HG03354 (cell line): Measurements from ENCODE around the gene MAD2L2.

Experiments used
- ATAC-seq: cut with Tn5 transposase; IDR thresholded peaks from one replicate; pipeline ENCODE4 v1.9.1; 2021; ENCODE audit warnings: mild to moderate bottlenecking; ENCODE audit not compliant: unreplicated experiment, poor library complexity, severe bottlenecking

Gene MAD2L2

DNA sequence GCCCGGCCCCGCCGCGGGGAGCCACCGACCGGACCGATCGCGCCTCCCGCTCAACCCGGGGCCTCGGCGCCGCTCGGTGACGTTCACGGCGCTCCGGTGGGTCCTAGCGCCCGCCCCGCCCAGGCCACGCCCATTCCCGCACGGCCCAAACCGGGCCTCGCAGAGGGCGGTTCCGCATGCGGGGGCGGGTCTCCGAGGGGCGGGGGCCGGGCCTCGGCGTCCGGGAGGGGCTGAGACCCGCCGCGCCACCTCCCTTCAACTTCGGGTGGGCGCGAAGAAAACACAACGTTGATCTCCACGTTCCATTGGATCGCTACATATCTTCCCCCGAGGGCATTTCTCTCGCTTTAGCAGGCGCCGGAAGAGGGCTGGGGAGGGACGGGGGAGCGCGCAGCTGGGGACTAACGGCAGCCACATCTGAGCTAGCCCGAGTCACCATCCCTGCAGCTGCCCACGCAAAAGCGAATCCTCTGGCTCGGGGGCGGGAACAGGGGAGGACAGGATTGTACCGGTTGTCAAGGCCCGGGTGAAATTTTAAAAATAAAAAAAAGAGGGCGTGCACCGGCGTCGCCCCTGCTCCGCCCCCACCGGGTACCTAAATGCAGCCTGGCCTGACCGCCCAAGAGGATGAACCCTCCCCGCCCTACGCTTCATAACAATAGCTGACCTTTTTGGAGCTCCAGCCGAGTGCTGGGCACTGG is at the start of gene MAD2L2:
MAD2L2 (minus strand) TSS at position 78 of the 701 bp plus-strand sequence. CDS start 547 bp downstream, outside the sequence.
- ATAC-seq = peak; percentile 87

GRCh38 chr1:11730429-11730891 is 49.5 kb upstream of the MAD2L2 start:
- ATAC-seq = peak; percentile 69

- ATAC-seq = no peak
These were observed 48.8 kb upstream of the MAD2L2 start for GRCh38 chr1:11729498-11730428.

GRCh38 chr1:11729155-11729497 is 48.2 kb upstream of the MAD2L2 start:
- no peak for ATAC-seq

DNA sequence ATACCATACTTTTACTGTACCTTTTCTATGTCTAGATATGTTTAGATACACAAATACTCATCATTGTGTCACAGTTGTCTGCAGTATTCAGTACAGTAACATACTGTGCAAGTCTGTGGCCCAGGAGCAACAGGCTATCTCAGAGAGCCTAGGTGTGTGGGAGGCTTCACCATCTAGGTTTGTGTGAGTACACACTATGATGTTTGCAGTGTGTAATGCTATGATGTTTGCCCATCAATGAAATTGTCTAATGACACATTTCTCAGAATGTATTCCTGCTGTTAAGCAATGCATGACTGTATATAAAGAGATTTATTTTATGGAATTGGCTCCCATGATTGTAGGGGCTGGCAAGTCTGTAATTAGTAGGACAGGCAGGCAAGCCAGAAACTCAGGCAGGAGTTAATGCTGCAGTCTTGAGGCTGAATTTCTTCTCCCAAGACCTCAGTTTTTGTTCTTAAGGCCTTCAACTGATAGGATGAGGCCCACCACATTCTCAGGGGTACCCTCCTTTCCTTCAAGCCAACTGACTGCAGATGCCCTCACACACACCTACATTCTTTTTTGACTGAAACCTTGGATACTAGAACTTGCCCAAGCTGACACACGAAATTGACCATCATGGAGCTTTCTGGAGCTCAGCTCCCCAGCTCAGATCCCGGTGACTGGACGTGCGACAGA is 47.3 kb upstream of the MAD2L2 start:
- no peak for ATAC-seq

GRCh38 chr1:11727119-11727518 is 46.2 kb upstream of the MAD2L2 start:
- ATAC-seq = no peak

DNA sequence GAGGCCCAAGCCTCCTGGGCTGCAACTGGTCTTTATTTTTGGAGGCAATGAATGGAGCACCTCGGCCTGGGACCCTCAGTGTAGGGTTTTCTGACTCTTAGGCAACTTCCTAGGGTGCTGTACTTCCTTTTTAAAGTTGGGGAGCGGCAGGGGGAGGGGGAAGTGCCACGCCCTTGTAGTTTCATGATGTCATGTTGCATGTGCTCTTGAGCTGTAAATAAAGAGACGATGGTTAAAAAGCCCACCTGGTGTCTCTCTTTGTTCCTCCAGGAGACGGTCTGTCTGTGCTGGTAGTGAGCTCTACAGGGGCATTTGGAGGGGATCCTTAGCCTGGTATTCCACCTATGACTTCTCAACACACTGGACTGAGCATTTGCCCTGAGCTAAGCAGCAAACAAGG is 44.7 kb upstream of the MAD2L2 start:
- ATAC-seq = no peak

GRCh38 chr1:11722538-11722937 is 41.6 kb upstream of the MAD2L2 start:
- no peak for ATAC-seq

DNA sequence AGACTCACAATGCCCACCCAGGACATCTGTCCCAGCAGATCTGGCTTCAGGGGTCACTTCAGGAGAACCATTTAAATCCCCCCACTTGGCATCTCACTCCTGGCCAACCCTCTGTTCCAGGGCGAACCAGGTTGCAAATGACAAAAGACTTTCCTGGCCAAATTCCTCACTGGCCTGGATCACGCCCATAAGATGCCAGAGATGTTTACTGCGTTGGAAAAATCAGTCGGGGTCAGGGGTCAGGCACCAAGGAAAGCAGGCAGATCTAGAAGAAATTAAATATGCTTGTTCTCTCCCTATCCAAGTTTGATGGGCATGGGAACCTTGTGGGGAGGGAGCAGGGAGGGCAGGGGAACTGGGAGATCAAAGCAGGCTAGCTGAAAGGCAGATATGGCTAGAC is 40.4 kb upstream of the MAD2L2 start:
- ATAC-seq = no peak

DNA sequence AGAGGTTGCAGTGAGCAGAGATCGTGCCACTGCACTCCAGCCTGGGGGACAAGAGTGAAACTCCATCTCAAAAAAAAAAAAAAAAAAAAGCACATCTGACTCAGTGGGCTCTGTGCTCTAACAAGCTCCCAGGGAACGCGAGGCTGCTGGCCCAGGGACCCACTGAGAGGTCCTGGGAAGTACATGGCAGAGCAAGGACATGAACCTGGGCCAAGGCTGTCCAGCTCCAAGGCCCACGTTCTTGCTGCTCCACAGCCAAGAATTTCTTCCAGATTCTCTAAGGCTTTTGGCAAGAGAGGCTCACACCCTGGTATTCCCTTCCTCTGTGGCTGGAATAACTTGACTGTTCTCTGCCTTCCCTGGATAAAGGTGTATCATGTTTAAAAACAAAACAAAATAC is 39.6 kb upstream of the MAD2L2 start:
- ATAC-seq = no peak

DNA sequence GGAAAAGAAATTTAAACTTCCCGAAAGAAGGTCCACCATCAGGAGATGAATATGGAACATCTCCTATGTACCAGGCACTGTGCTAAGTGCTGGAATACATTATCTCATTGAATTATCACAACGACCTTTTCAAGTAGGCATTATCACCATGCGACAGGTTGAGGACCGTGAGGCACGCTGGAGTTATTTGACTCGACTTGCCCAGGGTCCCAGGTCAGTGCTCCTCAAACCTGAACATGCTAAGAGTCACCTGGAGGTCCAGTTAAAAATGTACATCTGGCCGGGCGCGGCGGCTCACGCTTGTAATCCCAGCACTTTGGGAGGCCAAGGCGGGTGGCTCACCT is 39.1 kb upstream of the MAD2L2 start:
- no peak for ATAC-seq

GRCh38 chr1:11719313-11720032 is 38.5 kb upstream of the MAD2L2 start:
- peak; percentile 53 for ATAC-seq

GRCh38 chr1:11714831-11715575 is 34.1 kb upstream of the MAD2L2 start:
- ATAC-seq = no peak

DNA sequence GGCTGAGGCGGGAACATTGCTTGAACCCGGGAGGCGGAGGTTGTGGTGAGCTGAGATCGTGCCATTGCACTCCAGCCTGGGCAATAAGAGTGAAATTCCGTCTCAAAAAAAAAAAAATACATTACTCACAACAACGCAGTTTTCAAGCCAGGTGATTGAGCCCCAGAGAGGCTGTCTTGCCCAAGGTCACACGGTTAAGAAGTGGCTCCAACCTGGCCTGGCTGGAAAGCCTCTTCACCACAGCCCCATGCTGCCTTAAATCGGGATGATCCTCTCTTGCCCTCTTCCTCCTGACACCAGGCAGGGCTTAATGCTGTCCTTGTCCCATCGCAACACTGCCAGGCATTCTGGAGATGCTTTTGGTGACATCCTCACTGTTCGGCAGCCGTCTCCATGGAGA is 32.1 kb upstream of the MAD2L2 start:
- no peak for ATAC-seq

DNA sequence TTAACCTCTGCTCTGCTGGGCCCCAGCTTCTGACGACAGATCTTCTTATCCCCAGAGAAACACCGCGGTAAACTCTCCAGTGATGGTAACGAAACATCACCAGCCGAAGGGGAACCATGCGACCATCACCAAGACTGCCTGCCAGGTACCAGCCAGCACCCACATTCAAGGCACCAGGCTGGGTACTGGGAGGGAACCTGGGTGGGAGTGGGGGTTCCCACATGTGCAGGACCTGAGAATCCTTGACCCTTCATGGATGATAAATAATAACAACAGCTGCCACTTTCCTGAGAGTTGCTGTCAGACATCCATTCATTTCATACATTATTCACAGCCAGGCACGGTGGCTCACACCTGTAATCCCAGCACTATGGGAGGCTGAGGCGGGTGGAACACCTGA is 31.3 kb upstream of the MAD2L2 start:
- no peak for ATAC-seq

DNA sequence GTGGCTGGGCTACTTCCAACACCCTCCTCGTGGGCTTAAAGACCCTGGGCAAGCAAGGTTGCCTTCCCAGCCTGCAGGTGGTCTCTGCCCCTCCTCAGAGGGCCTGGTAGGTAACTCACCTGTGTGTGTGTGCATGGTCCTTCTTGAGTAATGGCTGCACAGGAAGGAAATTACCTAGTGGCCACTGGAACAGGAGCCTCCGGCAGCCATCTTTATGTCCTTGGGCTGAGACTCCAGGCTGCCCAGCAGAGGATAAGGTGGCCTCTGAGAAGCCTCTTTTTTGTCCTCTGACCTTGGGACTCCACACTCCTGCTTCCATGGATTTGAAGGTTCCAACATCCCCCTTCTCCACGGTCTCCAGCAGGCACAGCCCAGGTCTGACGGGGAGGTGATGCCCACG is 30.5 kb upstream of the MAD2L2 start:
- ATAC-seq = no peak

DNA sequence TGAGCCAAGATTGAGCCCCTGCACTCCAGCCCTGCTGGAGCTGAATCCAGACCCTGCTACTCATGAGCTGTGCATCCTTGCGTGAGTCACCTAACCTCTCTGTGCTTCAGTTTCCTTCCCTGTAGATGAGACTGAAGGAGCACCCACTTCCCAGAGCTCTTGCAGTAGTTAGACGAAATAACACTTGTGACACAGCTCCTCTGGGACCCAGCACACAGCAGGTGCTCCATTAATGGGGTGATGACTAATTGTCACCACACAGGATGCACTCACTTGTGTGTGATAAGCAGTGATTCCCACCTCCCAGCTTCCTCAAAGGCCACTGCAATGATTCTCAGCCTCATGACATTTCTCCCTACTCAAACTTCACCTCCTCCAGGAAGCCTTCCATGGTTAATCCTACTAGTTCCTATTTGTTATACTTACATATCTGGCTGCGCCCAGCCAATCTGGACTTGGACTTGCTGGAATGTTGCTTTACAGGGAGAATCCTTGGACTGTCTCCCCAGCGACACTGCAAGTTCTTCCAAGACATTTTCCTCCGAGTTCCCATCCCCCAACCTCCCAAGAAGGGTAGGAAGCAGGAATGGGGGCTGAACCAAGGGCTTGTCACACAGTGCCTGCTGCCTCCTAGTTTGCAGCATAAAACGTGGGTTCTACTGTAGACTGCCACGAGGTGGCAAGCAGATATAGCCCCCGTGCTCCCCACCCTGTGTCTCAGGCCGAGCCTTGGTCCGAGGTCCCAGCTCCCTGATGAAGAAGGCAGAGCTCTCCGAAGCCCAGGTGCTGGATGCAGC is 27.8 kb upstream of the MAD2L2 start:
- ATAC-seq = no peak

- no peak for ATAC-seq
These were observed 26.8 kb upstream of the MAD2L2 start for GRCh38 chr1:11707621-11708276.
